CD4-positive, alpha-beta T cell treated with Interleukin-2 at 100 ng/mL for 4 hours (primary cell): ENCODE results near the gene MAP2K5.

Source experiments
- DNase-seq: peaks from one replicate; pipeline ENCODE4 v3.0.0-alpha.2; 2020; ENCODE audit warnings: low spot score

Gene MAP2K5

GRCh38 chr15:67758619-67759300, 216.3 kb downstream of the MAP2K5 start:
- peak; percentile 18 for DNase-seq

GRCh38 chr15:67760901-67761300, 218.4 kb downstream of the MAP2K5 start:
- DNase-seq = no peak

DNA sequence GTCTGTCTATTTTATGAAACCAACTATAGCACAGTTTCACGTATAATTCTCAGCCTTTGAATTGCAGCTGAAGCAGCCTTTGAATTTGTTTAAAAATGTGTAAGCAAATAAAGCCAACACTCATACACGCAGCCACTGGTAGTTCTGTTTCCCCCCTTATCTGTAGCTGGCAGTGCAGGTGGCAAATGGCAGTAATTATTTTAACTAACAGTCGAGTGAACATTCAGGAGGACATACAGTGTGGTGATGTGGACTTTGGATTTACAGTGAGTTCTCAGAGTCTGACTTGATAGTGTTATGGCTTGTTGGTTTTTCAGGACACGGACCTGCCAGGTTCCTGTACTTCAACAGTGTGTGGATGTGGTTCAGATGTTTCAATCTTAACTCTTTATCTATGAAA, 218.8 kb downstream of the MAP2K5 start:
- DNase-seq = no peak

GRCh38 chr15:67762610-67763368, 220.3 kb downstream of the MAP2K5 start:
- DNase-seq = peak; percentile 34

DNA sequence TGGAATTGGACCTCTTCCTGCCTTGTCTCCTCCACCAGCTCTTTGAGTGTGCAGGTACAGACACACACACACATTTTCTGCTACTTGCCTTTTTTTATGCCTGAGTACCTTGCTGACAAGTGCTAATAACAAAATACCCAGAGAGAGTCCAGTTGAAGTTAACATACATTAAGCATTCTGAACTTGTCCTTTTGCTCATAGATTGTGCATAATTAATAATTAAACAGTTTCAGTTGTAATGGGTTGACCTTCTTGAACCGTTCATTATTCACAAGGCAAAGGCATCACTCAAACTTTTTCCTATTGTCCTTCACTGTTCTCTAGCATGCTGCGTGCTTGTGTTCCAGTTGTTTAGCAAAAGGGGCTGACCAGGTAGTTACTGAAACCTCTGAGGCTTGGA, 223.2 kb downstream of the MAP2K5 start:
- DNase-seq = no peak

- DNase-seq = no peak
Observed at GRCh38 chr15:67766968-67767367, 224.5 kb downstream of the MAP2K5 start.

GRCh38 chr15:67768313-67768977, 225.9 kb downstream of the MAP2K5 start:
- no peak for DNase-seq

- DNase-seq = no peak
Observed at GRCh38 chr15:67769497-67770357, 227.2 kb downstream of the MAP2K5 start.

DNA sequence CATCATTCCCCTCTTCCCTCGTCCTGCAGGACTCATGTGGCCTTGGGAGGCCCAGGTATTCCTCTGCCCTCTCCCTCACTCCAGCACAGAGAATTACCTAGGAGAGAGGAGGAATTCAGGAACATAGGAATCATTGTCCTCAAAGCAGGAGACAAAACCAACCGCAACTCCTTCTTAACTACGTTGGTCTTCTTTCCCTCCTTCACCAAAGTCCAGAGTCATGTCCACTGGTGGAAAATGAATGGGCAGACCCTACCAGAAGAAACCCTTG, 227.8 kb downstream of the MAP2K5 start:
- DNase-seq = no peak

DNA sequence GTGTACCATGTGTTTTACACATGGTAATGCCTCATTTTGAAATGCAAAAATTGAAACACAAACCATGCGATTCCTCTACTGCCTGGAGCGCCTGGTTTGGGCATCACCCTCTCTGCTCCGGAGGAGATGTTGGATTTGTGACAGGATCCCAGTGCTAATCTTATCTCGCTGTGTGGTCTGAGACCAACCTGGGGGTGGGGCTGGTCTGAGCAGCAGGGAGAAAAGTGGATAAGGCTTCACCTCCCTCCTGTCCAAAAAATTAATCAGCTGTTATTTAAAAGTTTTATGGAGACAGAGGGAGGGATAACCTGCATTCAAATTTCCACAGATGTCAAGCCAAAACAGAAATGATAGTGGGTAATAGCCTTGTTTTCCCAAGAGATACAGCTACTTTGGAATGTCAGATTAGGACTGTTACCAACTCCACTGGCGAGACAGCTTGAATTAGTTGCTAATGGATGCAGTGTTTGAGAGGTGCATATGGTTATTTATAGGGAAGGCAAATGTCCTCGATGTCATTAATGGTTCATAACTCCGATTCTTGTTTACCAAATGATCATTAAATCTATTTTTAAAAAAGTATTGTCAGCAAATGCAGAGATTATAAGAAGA, 228.8 kb downstream of the MAP2K5 start:
- no peak for DNase-seq

- DNase-seq = no peak
Observed at GRCh38 chr15:67774626-67775025, 232.1 kb downstream of the MAP2K5 start.

DNA sequence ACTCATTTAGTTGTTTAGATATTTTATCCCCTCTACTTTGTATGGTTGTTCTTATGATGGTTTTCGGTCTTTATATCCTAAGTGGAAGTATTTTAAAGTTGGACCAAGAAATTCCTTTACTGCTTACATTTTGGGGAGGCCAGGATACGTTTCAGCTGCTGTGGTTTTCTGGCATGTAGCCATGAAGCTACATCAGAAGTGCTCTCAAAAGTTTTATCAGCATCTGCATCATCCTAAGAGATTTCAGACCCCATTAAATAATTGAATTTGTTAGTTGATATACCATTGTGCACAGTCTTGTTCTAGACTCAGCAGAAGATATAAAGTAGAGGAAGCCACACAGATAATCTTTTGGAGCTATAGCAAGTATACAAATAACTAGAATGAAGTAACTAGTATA, 232.7 kb downstream of the MAP2K5 start:
- no peak for DNase-seq

DNA sequence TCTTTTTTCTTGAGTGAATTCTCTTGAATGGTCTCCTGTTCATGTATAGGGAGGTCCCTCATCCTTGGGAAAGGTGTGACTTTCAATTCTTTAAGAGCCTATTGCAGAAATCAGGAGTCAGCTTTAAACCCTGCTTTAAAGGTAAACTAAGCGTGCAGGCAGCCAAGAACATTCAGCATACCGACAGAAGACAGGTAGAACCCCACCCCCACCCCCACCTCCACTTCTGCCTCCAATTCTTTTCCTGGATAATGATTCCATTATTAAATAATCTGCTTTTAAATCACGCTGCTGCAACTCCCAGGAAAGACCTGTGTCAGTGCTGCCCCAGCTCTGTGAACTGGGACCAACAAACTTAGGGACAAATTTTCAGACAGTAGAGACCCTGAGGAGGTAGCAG, 233.5 kb downstream of the MAP2K5 start:
- no peak for DNase-seq

GRCh38 chr15:67776600-67776999, 234.1 kb downstream of the MAP2K5 start:
- DNase-seq = no peak

GRCh38 chr15:67777071-67777470, 234.6 kb downstream of the MAP2K5 start:
- no peak for DNase-seq

- no peak for DNase-seq
Observed at GRCh38 chr15:67777773-67778172, 235.3 kb downstream of the MAP2K5 start.

DNA sequence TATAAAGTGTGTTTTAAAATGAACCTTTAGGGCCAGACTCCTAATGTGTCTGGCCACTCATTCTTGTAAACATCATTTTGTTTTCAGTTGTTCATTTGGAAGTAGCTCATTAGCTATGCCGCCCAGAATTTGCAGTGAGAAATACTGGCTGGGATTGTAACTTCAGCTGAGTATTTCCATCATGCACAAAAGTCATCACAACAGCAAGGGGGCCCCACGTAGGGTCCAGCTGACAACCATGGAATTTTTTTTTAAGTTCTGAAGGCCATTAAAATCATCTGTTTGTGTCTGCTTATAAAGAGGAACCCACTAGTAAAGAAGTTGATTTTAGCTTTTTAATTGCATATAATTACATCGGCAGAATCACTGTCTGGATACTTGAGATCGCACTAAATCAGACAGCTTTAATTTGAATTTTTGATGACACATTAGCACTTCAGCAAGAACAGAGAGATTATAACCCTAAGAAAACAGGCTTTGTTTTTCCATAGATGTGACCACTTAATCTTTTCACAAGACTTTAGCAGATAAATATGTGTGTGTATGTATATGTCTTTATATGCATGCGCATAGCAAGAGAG, 236.6 kb downstream of the MAP2K5 start:
- no peak for DNase-seq

DNA sequence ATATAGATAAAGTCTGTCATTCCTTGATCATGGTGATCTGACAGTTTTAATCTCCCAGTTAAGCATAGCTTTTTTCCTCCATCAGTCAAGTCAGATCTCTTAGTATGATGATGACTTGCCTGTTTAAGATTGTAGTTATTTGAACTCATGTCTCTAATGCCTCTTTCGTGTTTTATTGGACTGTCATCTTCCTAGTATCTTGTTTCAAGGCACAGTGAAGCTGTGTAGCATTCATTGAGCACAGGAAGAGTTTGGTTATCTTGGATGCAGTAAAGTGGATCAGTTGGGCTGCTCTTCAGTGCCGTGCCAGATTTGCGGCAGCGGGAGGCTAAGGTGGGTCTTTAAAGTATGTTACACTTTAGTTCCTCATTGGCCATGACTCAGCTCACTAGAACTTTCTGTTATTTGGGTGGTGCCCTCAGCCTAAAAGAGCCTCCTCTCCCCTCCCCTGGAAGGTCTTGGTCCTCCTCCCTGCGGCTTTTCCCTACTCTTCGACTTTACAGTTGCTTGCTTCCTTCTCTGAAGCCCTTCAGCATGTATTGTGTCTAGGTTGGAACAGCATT, 237.1 kb downstream of the MAP2K5 start:
- DNase-seq = no peak

GRCh38 chr15:67781061-67781460, 238.6 kb downstream of the MAP2K5 start:
- no peak for DNase-seq

DNA sequence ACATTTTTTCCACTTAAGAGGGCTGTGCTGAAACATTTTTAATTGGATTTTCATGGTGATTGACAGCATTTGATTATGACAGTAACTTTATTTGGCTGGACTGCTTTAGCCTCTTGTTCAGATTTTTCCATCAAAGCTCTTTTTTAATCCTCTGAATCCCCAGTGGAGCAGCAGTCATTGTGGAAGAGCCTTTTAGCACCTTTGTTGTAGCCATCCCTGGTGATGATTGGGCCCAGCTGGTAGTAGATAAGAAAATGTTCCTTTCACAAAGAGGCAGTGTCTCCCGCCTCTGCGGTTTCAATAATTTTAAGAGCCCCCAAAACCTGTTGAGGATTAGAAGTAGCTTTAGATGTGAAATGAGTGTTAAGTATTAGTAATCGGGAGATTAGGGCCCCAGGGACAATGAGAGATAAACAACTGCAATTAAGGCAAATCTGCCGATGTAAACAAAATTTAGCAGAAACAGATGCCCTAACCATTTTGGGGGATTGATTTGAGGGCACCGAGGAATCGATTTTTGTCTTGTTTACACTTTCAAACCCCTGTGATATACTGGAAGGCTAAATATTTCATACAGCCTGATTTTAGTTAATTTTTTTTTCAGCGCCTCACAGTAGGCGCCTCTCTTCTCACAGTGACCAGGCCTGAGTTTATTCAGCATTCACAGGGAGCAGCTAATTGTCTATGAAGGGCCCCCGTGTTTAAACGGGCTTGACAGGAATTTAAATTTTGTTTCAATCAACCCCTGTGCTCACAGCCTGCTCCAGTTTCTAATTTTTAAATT, 239.6 kb downstream of the MAP2K5 start:
- no peak for DNase-seq

DNA sequence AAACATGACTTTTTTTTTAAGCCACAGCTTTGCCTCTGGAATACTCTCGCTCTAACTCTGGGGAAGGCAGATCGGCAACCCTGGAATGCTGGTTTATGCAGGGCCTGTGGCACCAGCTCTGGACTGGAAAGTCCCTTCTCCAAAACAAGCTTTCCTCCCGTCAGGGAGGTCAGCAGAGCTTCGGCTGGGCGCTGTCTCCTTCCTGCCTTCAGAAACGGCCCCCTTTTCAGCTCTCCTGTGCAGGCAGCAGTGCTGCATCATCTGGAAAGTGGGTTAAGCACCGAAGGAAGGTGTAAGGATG, 240.1 kb downstream of the MAP2K5 start:
- no peak for DNase-seq
